Measurements from ENCODE around the gene CGNL1. TPM values are rescaled to one million over a fixed set of nuclear protein-coding genes. Genes with fewer than 3 reads are reported as not detected.

The CGNL1 gene
- total RNA-seq, 4 donors from 2014 or later: 5.7 to 22.9 (median 14.5) TPM

GRCh38 chr15:57343048-57343447 lies 33.3 kb upstream of the CGNL1 start:
- intact Hi-C loops (cut with DNase I; ENCODE audit: low total_unique reads): no loop called here
- 90 to 94% methylated on average over 7 of the region's 7 CpGs for WGBS, 2 donors
- DNase-seq (ENCODE audit: low spot score in 2 of 2): no peak
- no peak overlapping the region for H3K4me3 ChIP-seq (ENCODE audit: low read depth, poor library complexity, severe bottlenecking)
- TF ChIP-seq CTCF (IDR thresholded peaks at IDR 0.05) (no peak), POLR2A (IDR thresholded peaks at IDR 0.05) (no peak)

- intact Hi-C loops (cut with DNase I; ENCODE audit: low total_unique reads): no loop called here
- no peak for TF ChIP-seq POLR2A (IDR thresholded peaks at IDR 0.05)
- no peak for TF ChIP-seq CTCF (IDR thresholded peaks at IDR 0.05)
- 63 to 69% methylated on average over 6 of the region's 6 CpGs for WGBS, 2 donors
- DNase-seq (ENCODE audit: low spot score in 2 of 2): no peak
- no peak overlapping the region for H3K4me3 ChIP-seq (ENCODE audit: low read depth, poor library complexity, severe bottlenecking)
These were observed 32.8 kb upstream of the CGNL1 start for GRCh38 chr15:57343498-57343897.

GRCh38 chr15:57344282-57344681 lies 32.0 kb upstream of the CGNL1 start:
- intact Hi-C loops (cut with DNase I; ENCODE audit: low total_unique reads): no loop called here
- no peak overlapping the region for H3K4me3 ChIP-seq (ENCODE audit: low read depth, poor library complexity, severe bottlenecking)
- no peak for DNase-seq (ENCODE audit: low spot score in 2 of 2)
- WGBS, 2 donors: 92 to 95% methylated on average over 9 of the region's 9 CpGs
- TF ChIP-seq POLR2A (IDR thresholded peaks at IDR 0.05) (no peak), CTCF (IDR thresholded peaks at IDR 0.05) (no peak)

GRCh38 chr15:57345584-57345983 lies 30.7 kb upstream of the CGNL1 start:
- WGBS, 2 donors: 79 to 80% methylated on average over 5 of the region's 5 CpGs
- no peak for TF ChIP-seq CTCF (IDR thresholded peaks at IDR 0.05)
- TF ChIP-seq POLR2A (IDR thresholded peaks at IDR 0.05): no peak
- intact Hi-C loops (cut with DNase I; ENCODE audit: low total_unique reads): loop anchor here (5.0 kb wide), 1 partner anchor 187 kb away; no protein-coding TSS in a partner anchor
- DNase-seq (ENCODE audit: low spot score in 2 of 2): no peak
- H3K4me3 ChIP-seq (ENCODE audit: low read depth, poor library complexity, severe bottlenecking): no peak overlapping the region

- no peak for DNase-seq (ENCODE audit: low spot score in 2 of 2)
- TF ChIP-seq CTCF (IDR thresholded peaks at IDR 0.05) (no peak), POLR2A (IDR thresholded peaks at IDR 0.05) (no peak)
- H3K4me3 ChIP-seq (ENCODE audit: low read depth, poor library complexity, severe bottlenecking): no peak overlapping the region
- intact Hi-C loops (cut with DNase I; ENCODE audit: low total_unique reads): loop anchor here (5.0 kb wide), 1 partner anchor 184 kb away; no protein-coding TSS in a partner anchor
- 95 to 100% methylated on average over 1 of the region's 1 CpG for WGBS, 2 donors
These were observed 28.2 kb upstream of the CGNL1 start for GRCh38 chr15:57348081-57348480.

Measured in lower leg skin (tissue), 4 donors.